ENCODE measurements around the gene LRP1.

GRCh38 chr12:57158186-57158585 lies 29.9 kb downstream of the LRP1 start:
- TF ChIP-seq EZH2phosphoT487 (IDR thresholded peaks at IDR 0.05; ENCODE audit: borderline replicate concordance, low read depth, low read length) (no peak), CTCF (conservative IDR thresholded peaks at IDR 0.05; ENCODE audit: low read length) (no peak)
